Measurements from ENCODE around the gene RAET1L. TPM values are rescaled to one million over a fixed set of nuclear protein-coding genes. Genes with fewer than 3 reads are reported as not detected.
"Not testable (repeated sequence)": the region's sequence is repeated elsewhere in the genome, so short reads cannot be mapped to it uniquely, and the experiment has no call there.

RAET1L gene
- total RNA-seq, 6 experiments from 2014 or later, result not detected

DNA sequence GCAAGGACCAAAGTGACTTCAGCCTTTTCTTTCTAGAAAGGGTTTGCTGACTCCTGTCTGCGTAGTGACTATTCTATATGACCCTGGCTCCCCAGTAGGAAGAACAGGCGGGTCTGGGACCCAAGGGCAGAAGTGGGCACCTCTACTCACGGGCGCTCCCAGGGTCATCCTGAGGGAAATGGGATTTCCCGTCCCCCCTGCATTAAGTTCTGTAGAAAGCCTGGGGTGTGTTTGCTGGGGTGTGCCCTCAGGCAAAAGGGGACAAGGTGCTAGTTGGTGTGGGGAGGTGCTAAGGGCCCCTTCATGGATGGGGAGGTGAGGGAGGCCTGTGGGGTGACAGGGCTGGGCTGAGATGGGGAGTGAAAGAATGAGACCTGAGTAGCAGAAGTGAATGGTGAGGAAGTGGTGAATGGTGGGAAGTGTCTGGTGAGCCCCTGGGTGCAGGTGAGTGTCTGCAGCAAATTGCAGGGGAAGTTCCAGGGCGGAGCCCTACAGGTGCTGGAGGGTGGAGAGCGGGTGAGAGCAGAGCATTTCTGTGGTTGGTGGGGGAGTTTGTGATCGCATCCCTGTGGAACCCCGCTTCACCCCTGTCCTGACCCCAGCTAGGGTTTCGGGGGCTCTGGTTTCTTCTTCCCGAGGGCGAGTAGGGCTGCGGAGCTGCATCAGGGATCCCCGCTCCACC, 21.1 kb downstream of the RAET1L start:
- TF ChIP-seq, protein P1, sequence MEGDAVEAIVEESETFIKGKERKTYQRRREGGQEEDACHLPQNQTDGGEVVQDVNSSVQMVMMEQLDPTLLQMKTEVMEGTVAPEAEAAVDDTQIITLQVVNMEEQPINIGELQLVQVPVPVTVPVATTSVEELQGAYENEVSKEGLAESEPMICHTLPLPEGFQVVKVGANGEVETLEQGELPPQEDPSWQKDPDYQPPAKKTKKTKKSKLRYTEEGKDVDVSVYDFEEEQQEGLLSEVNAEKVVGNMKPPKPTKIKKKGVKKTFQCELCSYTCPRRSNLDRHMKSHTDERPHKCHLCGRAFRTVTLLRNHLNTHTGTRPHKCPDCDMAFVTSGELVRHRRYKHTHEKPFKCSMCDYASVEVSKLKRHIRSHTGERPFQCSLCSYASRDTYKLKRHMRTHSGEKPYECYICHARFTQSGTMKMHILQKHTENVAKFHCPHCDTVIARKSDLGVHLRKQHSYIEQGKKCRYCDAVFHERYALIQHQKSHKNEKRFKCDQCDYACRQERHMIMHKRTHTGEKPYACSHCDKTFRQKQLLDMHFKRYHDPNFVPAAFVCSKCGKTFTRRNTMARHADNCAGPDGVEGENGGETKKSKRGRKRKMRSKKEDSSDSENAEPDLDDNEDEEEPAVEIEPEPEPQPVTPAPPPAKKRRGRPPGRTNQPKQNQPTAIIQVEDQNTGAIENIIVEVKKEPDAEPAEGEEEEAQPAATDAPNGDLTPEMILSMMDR (IDR thresholded peaks at IDR 0.05), result no peak
- Mint-ChIP-seq H3K9me3 (no peaks in the 10 kb centered on the region), H3K4me3 (peak overlapping the region; percentile 86), H3K36me3 (ENCODE audit: low read depth) (peaks cover 4% of the 10 kb centered on the region), H3K4me1 (ENCODE audit: low read depth) (peaks cover 12% of the 10 kb centered on the region), H3K27me3 (ENCODE audit: insufficient read depth) (peaks cover 34% of the 10 kb centered on the region), H3K27ac (no peak overlapping the region)
- DNase-seq, result no peak

DNA sequence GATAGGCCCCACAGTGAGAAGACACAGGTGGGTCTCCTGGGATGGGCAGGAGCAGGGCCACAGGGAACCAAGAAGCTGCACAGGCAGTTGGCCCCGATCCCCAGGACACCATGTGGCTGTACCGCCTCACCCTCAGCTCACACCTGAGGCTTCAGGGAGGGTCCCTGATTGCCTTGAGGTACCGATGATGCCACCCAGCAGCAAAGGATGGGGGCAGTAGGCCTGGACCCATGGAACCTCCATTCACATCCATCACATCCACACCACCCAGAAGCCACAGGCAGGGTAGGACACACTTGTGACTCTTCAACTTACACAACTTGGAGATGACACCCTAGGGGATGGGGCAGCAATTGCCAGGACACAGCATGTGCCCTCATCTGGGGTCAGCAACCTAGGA, 21.7 kb downstream of the RAET1L start:
- H3K27ac Mint-ChIP-seq; H3K9me3 Mint-ChIP-seq; H3K36me3 Mint-ChIP-seq (ENCODE audit: low read depth); H3K4me3 Mint-ChIP-seq; DNase-seq; H3K4me1 Mint-ChIP-seq (ENCODE audit: low read depth): not testable (repeated sequence)
- H3K27me3 Mint-ChIP-seq (ENCODE audit: insufficient read depth), result peaks cover 30% of the 10 kb centered on the region

DNA sequence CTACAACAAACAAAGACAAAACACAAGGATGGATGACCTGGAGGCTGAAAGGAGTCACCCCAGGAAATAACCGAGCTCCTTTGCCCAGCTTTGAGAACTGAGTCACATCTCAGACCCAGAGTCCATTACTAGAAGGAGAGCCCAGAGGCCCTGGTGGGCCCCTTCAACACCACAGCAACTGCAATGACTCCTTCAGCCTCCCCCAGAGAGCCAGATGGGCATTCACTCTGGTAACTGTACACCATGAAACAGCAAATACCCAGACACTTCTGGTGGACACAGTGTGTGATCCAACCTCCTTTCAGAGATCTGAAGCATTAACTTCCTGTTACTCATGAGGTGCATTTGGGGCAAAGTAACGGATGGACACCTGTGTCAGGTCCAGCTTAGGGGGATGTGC, 22.6 kb downstream of the RAET1L start:
- H3K4me3 Mint-ChIP-seq, result no peak overlapping the region
- DNase-seq, result no peak
- H3K27ac Mint-ChIP-seq, result no peak overlapping the region
- H3K27me3 Mint-ChIP-seq (ENCODE audit: insufficient read depth), result peaks cover 28% of the 10 kb centered on the region
- H3K36me3 Mint-ChIP-seq (ENCODE audit: low read depth), result peaks cover 4% of the 10 kb centered on the region
- H3K4me1 Mint-ChIP-seq (ENCODE audit: low read depth), result peaks cover 6% of the 10 kb centered on the region
- no peaks in the 10 kb centered on the region for H3K9me3 Mint-ChIP-seq
- TF ChIP-seq, protein P1 (IDR thresholded peaks at IDR 0.05), result no peak

DNA sequence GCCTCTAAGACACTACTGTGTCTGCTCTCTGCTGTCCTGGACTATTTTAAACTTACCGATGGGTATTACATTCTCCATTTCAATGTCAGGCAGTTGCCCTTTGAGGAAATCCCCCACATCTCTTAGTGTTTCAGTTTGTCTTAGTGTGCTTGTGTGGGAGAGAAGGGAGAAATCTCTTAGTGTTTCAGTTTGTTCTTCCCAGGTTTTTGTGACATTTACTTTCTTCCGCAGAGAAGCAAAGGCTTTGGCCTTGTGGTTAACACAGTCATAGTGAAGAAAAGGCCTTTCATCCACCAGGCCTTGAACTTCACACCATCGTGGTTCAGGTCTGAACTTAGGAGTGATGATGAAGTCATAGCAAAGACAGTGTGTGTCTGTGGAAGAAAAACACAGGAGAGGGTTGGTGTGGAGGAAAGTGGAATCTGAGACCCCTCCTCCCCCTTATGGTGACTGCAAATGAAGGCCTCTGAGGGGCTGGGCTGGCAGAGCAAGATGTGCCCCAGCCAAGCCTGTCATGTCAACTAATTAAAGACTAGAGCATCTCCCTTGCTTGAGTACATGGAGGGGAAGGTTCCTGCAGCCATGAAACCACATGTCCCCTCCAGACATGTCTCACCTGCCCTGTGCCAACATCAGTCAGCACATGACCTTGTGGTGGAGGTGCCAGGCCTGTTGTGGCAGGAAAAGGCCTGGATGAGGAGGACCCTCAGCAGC, 23.9 kb downstream of the RAET1L start:
- H3K9me3 Mint-ChIP-seq, result no peaks in the 10 kb centered on the region
- peaks cover 37% of the 10 kb centered on the region for H3K27me3 Mint-ChIP-seq (ENCODE audit: insufficient read depth)
- H3K36me3 Mint-ChIP-seq (ENCODE audit: low read depth), result peaks cover 4% of the 10 kb centered on the region
- no peak overlapping the region for H3K27ac Mint-ChIP-seq
- no peak for DNase-seq
- TF ChIP-seq, protein P1 (IDR thresholded peaks at IDR 0.05), result no peak
- H3K4me3 Mint-ChIP-seq, result no peak overlapping the region
- H3K4me1 Mint-ChIP-seq (ENCODE audit: low read depth), result peaks cover 6% of the 10 kb centered on the region

DNA sequence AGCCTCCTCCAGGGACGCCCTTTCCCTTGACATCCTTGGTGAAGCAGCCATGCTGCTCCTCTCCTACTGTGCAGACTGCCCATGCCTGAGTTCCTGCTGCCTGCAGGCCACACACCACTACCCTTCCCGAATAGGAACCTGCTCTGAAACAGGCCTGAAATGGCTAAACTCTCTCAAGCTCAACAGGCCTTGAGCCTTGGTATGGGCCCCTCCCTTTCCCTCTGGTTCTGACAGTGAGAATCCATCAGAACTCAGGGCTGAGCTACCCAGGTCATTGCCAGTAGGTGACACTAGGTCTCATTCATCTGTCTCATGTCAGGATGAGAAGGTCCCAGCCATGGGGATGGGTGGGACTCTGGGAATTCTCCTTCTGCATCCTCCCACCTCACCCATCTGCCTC, 25.7 kb downstream of the RAET1L start:
- TF ChIP-seq, protein P1 (IDR thresholded peaks at IDR 0.05), result no peak
- H3K27ac Mint-ChIP-seq, result no peak overlapping the region
- no peaks in the 10 kb centered on the region; the same call in 1 of the 2 replicates for H3K4me1 Mint-ChIP-seq (ENCODE audit: low read depth)
- H3K27me3 Mint-ChIP-seq (ENCODE audit: insufficient read depth), result peaks cover 49% of the 10 kb centered on the region
- no peak for DNase-seq
- peaks cover 4% of the 10 kb centered on the region for H3K36me3 Mint-ChIP-seq (ENCODE audit: low read depth)
- no peaks in the 10 kb centered on the region for H3K9me3 Mint-ChIP-seq
- no peak overlapping the region for H3K4me3 Mint-ChIP-seq

DNA sequence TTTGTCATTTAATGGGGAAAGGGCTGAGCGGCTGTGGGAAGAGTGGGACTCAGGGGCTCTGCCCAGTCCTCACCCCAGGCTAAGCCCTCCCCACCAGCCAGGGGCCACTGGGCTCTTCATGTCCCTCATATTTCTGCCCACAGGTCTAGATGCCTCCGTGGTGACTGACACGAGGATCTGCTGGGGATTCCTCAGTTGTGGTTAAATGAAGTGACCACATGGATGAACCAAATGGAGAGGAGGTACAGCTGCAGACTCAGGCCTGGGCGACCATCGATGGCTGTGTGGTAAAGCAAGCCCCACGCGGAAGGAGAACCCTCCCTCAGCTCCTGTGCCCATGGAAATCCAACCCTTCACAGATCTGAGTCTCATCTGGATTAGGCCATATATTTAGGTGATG, 29.4 kb downstream of the RAET1L start:
- DNase-seq, result no peak
- peaks cover 65% of the 10 kb centered on the region for H3K27me3 Mint-ChIP-seq (ENCODE audit: insufficient read depth)
- H3K4me1 Mint-ChIP-seq (ENCODE audit: low read depth), result peaks cover 4% of the 10 kb centered on the region; the same call in 1 of the 2 replicates
- TF ChIP-seq, protein P1 (IDR thresholded peaks at IDR 0.05), result no peak
- no peak overlapping the region for H3K4me3 Mint-ChIP-seq
- H3K27ac Mint-ChIP-seq, result no peak overlapping the region
- H3K36me3 Mint-ChIP-seq (ENCODE audit: low read depth), result no peaks in the 10 kb centered on the region
- H3K9me3 Mint-ChIP-seq, result no peaks in the 10 kb centered on the region
